PC-9 (cell line): ENCODE measurements around the gene DIP2C. TPM values are rescaled to one million over a fixed set of nuclear protein-coding genes. Genes with fewer than 3 reads are reported as not detected.

Experiments used
- BruUV-seq: library from RNA; stranded (reverse); fragments of 400-500 nt; replicated peaks from 2 replicates; lab custom pipeline; 2021; lab: Mats Ljungman, UMichigan
- CTCF ChIA-PET: fragments of 300-600 bp; sonication (Branson Sonifier 250); formaldehyde crosslinking; loops from one replicate; lab custom pipeline; 2022; ENCODE audit warnings: antibody characterized with exemption; lab: Charles Lee
- POLR2A ChIA-PET: fragments of 300-600 bp; sonication (Branson Sonifier 250); formaldehyde crosslinking; loops from one replicate; lab custom pipeline; 2022; ENCODE audit warnings: antibody characterized with exemption; ENCODE audit not compliant: unreplicated experiment; lab: Charles Lee
- DNase-seq, 2 experiments: peaks; one replicate each; pipeline versions ENCODE4 v3.0.0 to v3.0.0-alpha.2; 2015 to 2022; ENCODE audit warnings: mixed read lengths in 1 of 2
- H2AFZ ChIP-seq: fragments of 200-600 bp; sonication (generic); 2 replicates; pipeline ENCODE4 v1.8.1; 2017; ENCODE audit warnings: antibody characterized with exemption
- H3F3A ChIP-seq: fragments of 200-600 bp; sonication (generic); 2 replicates; pipeline ENCODE4 v1.8.1; 2017; ENCODE audit warnings: antibody characterized with exemption, mild to moderate bottlenecking, low read depth; ENCODE audit not compliant: insufficient read depth
- H3K27ac ChIP-seq: fragments of 200-600 bp; sonication (generic); 2 replicates; pipeline ENCODE4 v1.6.1; 2016; ENCODE audit warnings: mixed run types
- H3K27me3 ChIP-seq: fragments of 200-600 bp; sonication (generic); 2 replicates; pipeline ENCODE4 v1.6.1; 2016; ENCODE audit warnings: low read depth, mixed run types; ENCODE audit not compliant: insufficient read depth
- H3K36me3 ChIP-seq: fragments of 200-600 bp; sonication (generic); 2 replicates; pipeline ENCODE4 v1.6.1; 2016; ENCODE audit warnings: low read depth, mixed run types
- H3K4me1 ChIP-seq: fragments of 200-600 bp; sonication (generic); replicated peaks from 2 replicates; pipeline ENCODE4 v1.6.1; 2016; ENCODE audit warnings: mixed run types; ENCODE audit not compliant: insufficient read depth
- H3K4me2 ChIP-seq: fragments of 200-600 bp; sonication (generic); 2 replicates; pipeline ENCODE4 v1.6.1; 2017; ENCODE audit warnings: mixed run types
- H3K4me3 ChIP-seq: fragments of 200-600 bp; sonication (generic); 2 replicates; pipeline ENCODE4 v1.6.1; 2016; ENCODE audit warnings: mixed run types
- H3K79me2 ChIP-seq: fragments of 200-600 bp; sonication (generic); 2 replicates; pipeline ENCODE4 v1.6.1; 2017; ENCODE audit warnings: low read depth, mixed run types
- H3K9me2 ChIP-seq: fragments of 200-600 bp; sonication (generic); 2 replicates; pipeline ENCODE4 v1.8.1; 2017; ENCODE audit warnings: mild to moderate bottlenecking; ENCODE audit not compliant: insufficient read depth
- H3K9me3 ChIP-seq: fragments of 200-600 bp; sonication (generic); 2 replicates; pipeline ENCODE4 v1.8.1; 2016; ENCODE audit warnings: low read depth; ENCODE audit not compliant: insufficient read depth
- H4K20me1 ChIP-seq: fragments of 200-600 bp; sonication (generic); 2 replicates; pipeline ENCODE4 v1.8.1; 2017; ENCODE audit not compliant: insufficient read depth
- CTCF ChIP-seq: fragments of 200-600 bp; sonication (generic); conservative IDR thresholded peaks from 2 replicates; pipeline ENCODE4 v1.6.1; 2017; ENCODE audit warnings: mixed run types, antibody characterized with exemption, mild to moderate bottlenecking, moderate library complexity
- EZH2 ChIP-seq: fragments of 200-600 bp; sonication (generic); IDR thresholded peaks from 2 replicates; pipeline ENCODE4 v1.8.0; 2017; ENCODE audit warnings: antibody characterized with exemption, low read depth
- intact Hi-C: fragments of 100-400 bp; cut with micrococcal nuclease; formaldehyde crosslinking; loops from one replicate; pipeline ENCODE4 v1.10.0; 2022; ENCODE audit not compliant: unreplicated experiment
- microRNA-seq: library from miRNA; unstranded; fragments of <30 nt; microRNA quantifications from one replicate; pipeline ENCODE4 v1.2.0, GENCODE V29; 2021; ENCODE audit warnings: borderline number of aligned reads, borderline replicate concordance
- total RNA-seq: library from RNA; stranded (reverse); gene quantifications from 2 replicates; pipeline ENCODE4 v1.2.3, GENCODE V29; 2021

Gene DIP2C
- total RNA-seq, 1 experiment from 2014 or later, result 0.83 TPM

GRCh38 chr10:224571-224970 is 464.9 kb downstream of the DIP2C start:
- Histone ChIP-seq H3F3A (no peaks in the 10 kb centered on the region), H4K20me1 (no peaks in the 10 kb centered on the region), H3K4me2 (no peak overlapping the region), H3K9me2 (no peaks in the 10 kb centered on the region), H3K9me3 (no peaks in the 10 kb centered on the region), H2AFZ (no peak overlapping the region), H3K4me1 (no peaks in the 10 kb centered on the region), H3K27me3 (no peaks in the 10 kb centered on the region), H3K4me3 (no peak overlapping the region), H3K27ac (no peak overlapping the region), H3K36me3 (no peaks in the 10 kb centered on the region), H3K79me2 (no peaks in the 10 kb centered on the region)
- ChIA-PET CTCF (no interaction called here), POLR2A (no interaction called here)
- no peak for DNase-seq
- no peak for TF ChIP-seq CTCF
- TF ChIP-seq EZH2, result no peak
- intact Hi-C loops, result no loop called here
- no TSS peak for BruUV-seq

Small RNA genes lying within 50 kb of the gene (microRNA-seq; reads per million reads assigned to microRNA genes)
- gene MIR5699, result not detected

Other genes starting within 250 kb of the DIP2C start
- 93.4 and 109 TPM in 2 replicates for gene LARP4B, start 242.0 kb upstream of the DIP2C start, total RNA-seq